ENCODE measurements around the gene CEP128. TPM values are rescaled to one million over a fixed set of nuclear protein-coding genes. Genes with fewer than 3 reads are reported as not detected.

CEP128 gene
- total and polyA plus RNA-seq, 8 donors = 1.1 to 240 (median 2.6) TPM

DNA sequence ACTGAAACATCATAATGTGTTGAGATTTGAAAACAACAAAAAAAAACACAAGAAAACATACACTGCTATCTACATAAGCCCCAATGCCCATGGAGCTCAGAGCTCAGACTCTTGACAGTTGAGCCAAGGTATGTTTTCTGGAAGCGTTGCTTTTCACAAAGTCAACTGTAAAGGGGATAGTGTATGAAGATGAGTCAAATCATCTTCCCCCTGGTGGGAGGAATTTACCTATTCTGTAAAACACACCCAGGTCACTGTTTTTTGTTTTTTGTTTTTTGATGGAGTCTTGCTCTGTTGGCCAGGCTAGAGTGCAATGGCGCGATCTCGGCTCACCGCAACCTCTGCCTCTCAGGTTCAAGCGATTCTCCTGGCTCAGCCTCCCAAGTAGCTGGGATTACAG is 368.9 kb downstream of the CEP128 start:
- whole genome bisulfite sequencing, 5 donors = 98 to 99% (median 99%) methylated on average over 6 of the region's 6 CpGs
- no peaks in the 10 kb centered on the region for H3K27me3 ChIP-seq
- TF ChIP-seq POLR2AphosphoS5 (IDR thresholded peaks at IDR 0.05) (no peak), POLR2A (IDR thresholded peaks at IDR 0.05) (no peak), EP300 (IDR thresholded peaks at IDR 0.05) (no peak)
- TF ChIP-seq, protein P1, sequence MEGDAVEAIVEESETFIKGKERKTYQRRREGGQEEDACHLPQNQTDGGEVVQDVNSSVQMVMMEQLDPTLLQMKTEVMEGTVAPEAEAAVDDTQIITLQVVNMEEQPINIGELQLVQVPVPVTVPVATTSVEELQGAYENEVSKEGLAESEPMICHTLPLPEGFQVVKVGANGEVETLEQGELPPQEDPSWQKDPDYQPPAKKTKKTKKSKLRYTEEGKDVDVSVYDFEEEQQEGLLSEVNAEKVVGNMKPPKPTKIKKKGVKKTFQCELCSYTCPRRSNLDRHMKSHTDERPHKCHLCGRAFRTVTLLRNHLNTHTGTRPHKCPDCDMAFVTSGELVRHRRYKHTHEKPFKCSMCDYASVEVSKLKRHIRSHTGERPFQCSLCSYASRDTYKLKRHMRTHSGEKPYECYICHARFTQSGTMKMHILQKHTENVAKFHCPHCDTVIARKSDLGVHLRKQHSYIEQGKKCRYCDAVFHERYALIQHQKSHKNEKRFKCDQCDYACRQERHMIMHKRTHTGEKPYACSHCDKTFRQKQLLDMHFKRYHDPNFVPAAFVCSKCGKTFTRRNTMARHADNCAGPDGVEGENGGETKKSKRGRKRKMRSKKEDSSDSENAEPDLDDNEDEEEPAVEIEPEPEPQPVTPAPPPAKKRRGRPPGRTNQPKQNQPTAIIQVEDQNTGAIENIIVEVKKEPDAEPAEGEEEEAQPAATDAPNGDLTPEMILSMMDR (IDR thresholded peaks at IDR 0.05) = no peak
- H3K9me3 ChIP-seq = no peaks in the 10 kb centered on the region
- DNase-seq = no peak
- intact Hi-C loops (cut with DNase I; ENCODE audit: low total_unique reads) = no loop called here
- no peak overlapping the region for H3K4me3 ChIP-seq
- no peak overlapping the region for H3K27ac ChIP-seq
- no peaks in the 10 kb centered on the region for H3K4me1 ChIP-seq
- no peaks in the 10 kb centered on the region for H3K36me3 ChIP-seq

DNA sequence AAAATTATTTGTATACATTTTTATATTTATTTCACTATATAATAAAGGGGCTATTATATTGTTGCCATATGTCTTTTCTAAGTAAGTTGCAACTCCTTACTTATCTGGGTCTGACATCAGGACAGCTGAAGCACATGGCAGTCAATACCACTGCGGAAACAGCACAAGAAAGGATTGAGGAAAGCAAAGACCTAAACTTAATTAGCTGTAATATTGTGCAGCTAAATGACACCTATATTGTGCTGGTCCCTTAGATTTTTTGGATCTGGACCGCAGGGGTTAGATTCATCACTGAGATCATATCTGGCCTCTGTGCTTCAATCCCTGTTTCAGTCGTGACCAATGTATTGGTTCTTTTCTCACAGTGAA is 370.6 kb downstream of the CEP128 start:
- WGBS, 5 donors = 96 to 98% (median 96%) methylated on average over 3 of the region's 3 CpGs
- intact Hi-C loops (cut with DNase I; ENCODE audit: low total_unique reads) = no loop called here
- no peaks in the 10 kb centered on the region for H3K27me3 ChIP-seq
- H3K27ac ChIP-seq = no peak overlapping the region
- H3K4me3 ChIP-seq = no peak overlapping the region
- DNase-seq = no peak
- H3K9me3 ChIP-seq = no peaks in the 10 kb centered on the region
- TF ChIP-seq EP300 (IDR thresholded peaks at IDR 0.05) (no peak), POLR2A (IDR thresholded peaks at IDR 0.05) (no peak), POLR2AphosphoS5 (IDR thresholded peaks at IDR 0.05) (no peak)
- TF ChIP-seq, protein P1 (IDR thresholded peaks at IDR 0.05) = no peak
- no peaks in the 10 kb centered on the region for H3K36me3 ChIP-seq
- no peaks in the 10 kb centered on the region for H3K4me1 ChIP-seq

DNA sequence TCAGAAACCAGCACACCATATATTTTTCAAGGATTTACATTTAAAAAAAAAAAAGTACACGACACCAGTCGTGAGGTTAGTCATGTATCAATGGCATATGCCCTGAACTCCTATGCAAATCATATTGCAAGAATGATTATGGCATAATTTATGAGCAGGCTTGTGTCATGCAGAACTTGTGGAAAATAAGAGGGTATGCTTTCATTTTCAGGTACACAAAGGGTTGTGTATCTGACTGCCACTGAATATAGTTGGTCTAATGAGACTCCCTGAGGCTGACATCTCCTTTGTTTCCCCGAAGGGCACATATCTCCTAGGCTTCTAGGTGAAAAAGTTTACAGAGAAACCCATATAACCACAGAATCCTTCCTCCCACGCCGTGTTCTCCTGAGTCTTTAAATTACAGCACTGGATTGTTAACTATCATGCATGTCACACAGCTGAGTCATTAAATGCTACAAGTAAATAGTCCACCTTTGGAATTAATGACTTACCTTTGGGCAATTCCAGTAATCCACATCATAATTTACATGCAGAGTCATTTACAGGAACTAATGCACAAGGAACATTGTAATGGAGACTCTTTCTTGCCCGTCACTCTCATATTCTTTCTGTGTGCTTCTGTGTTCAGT is 373.5 kb downstream of the CEP128 start:
- H3K9me3 ChIP-seq = no peaks in the 10 kb centered on the region
- H3K27ac ChIP-seq = no peak overlapping the region
- H3K4me3 ChIP-seq = no peak overlapping the region
- H3K27me3 ChIP-seq = no peaks in the 10 kb centered on the region
- no peaks in the 10 kb centered on the region for H3K4me1 ChIP-seq
- 74 to 92% (median 78%) methylated on average over 6 of the region's 6 CpGs for WGBS, 5 donors
- no peak for DNase-seq
- no peaks in the 10 kb centered on the region for H3K36me3 ChIP-seq
- TF ChIP-seq POLR2AphosphoS5 (IDR thresholded peaks at IDR 0.05) (no peak), EP300 (IDR thresholded peaks at IDR 0.05) (no peak), POLR2A (IDR thresholded peaks at IDR 0.05) (no peak)
- TF ChIP-seq, protein P1 (IDR thresholded peaks at IDR 0.05) = no peak
- intact Hi-C loops (cut with DNase I; ENCODE audit: low total_unique reads) = no loop called here

DNA sequence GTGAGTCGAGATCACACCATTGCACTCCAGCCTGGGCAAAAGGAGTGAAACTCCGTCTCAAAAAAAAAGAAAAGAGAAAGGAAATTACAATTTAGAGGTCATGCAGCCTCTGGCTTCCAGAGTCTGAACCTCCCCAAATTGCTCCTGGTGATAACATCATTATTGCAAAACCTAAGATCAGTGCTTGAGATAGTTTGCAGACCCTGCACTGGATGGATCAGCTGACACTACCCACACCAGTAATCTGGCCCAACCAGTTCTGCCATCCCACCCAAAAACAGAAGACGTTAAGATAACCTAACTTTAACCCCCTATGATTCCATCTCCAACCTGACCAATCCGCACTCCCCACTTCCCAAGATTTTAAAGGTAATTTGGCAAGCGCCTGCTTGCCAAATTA is 376.5 kb downstream of the CEP128 start:
- intact Hi-C loops (cut with DNase I; ENCODE audit: low total_unique reads) = no loop called here
- no peaks in the 10 kb centered on the region for H3K36me3 ChIP-seq
- 76 to 85% (median 80%) methylated on average over 5 of the region's 5 CpGs for WGBS, 5 donors
- H3K9me3 ChIP-seq = no peaks in the 10 kb centered on the region
- H3K27ac ChIP-seq = no peak overlapping the region
- no peaks in the 10 kb centered on the region for H3K27me3 ChIP-seq
- no peak for DNase-seq
- H3K4me1 ChIP-seq = no peaks in the 10 kb centered on the region
- TF ChIP-seq EP300 (IDR thresholded peaks at IDR 0.05) (no peak), POLR2AphosphoS5 (IDR thresholded peaks at IDR 0.05) (no peak), POLR2A (IDR thresholded peaks at IDR 0.05) (no peak)
- TF ChIP-seq, protein P1 (IDR thresholded peaks at IDR 0.05) = no peak
- H3K4me3 ChIP-seq = no peak overlapping the region

Data from stomach (tissue), 9 donors.